Measurements from ENCODE around the gene CHCHD2.

- no peak for TF ChIP-seq CTCF (IDR thresholded peaks at IDR 0.05; ENCODE audit: low read depth, low read length, poor library complexity, severe bottlenecking)
- TF ChIP-seq EZH2phosphoT487 (IDR thresholded peaks at IDR 0.05; ENCODE audit: borderline replicate concordance, low read length): no peak
Observed at GRCh38 chr7:56053993-56054392, 52.3 kb downstream of the CHCHD2 start.

Measured in DOHH2 (cell line).